T-cell (primary cell): Measurements from ENCODE around the gene ADAM23. TPM values are rescaled to one million over a fixed set of nuclear protein-coding genes. Genes with fewer than 3 reads are reported as not detected.

Source experiments
- ATAC-seq, 4 experiments: fragments of 200-7000 bp in 3 of 4; fragments of 150-1000 bp in 1 of 4; cut with Tn5 transposase; replicated peaks in 1 of 4; 1 replicate in 3 of 4; 2 replicates in 1 of 4; pipeline ENCODE4 v1.10.0; 2021; ENCODE audit warnings: moderate library complexity in 3 of 4, mild to moderate bottlenecking in 2 of 4, moderate number of reproducible peaks in 1 of 4
- CTCF ChIA-PET, 2 donors: fragments of 300-600 bp; sonication (Branson Sonifier 250); formaldehyde crosslinking; loops; one replicate each; lab custom pipeline; 2022; ENCODE audit warnings: antibody characterized with exemption in 2 of 2; lab: Charles Lee
- POLR2A ChIA-PET, 2 donors: fragments of 300-600 bp; sonication (Branson Sonifier 250); formaldehyde crosslinking; loops; one replicate each; lab custom pipeline; 2022; ENCODE audit warnings: antibody characterized with exemption in 2 of 2; lab: Charles Lee
- DNase-seq, 35 experiments: peaks; one replicate each; pipeline versions ENCODE4 v3.0.0 to v3.0.0-alpha.2; 2013 to 2023
- H3K27ac ChIP-seq: one replicate; pipeline ENCODE4 v1.5.1; 2013; ENCODE audit warnings: low read length
- H3K27me3 ChIP-seq, 2 experiments: replicated peaks in 1 of 2; 1 replicate in 1 of 2; 2 replicates in 1 of 2; pipeline versions ENCODE4 v1.6.1 to v1.7.0; 2013; ENCODE audit warnings: low read length in 1 of 2, mixed read lengths in 1 of 2; ENCODE audit not compliant: control insufficient read depth in 2 of 2, insufficient read depth in 2 of 2; ENCODE audit errors: extremely low read depth in 1 of 2
- H3K36me3 ChIP-seq, 2 donors: 1 replicate in 1 of 2; 2 replicates in 1 of 2; pipeline versions ENCODE4 v1.6.1 to v1.7.0; 2013; ENCODE audit warnings: low read length in 1 of 2; ENCODE audit not compliant: control insufficient read depth in 2 of 2, insufficient read depth in 1 of 2; ENCODE audit errors: extremely low read depth in 1 of 2
- H3K4me1 ChIP-seq, 2 experiments: 1 replicate in 1 of 2; 2 replicates in 1 of 2; pipeline versions ENCODE4 v1.6.1 to v1.7.0; 2013; ENCODE audit warnings: low read length in 2 of 2, mixed read lengths in 1 of 2; ENCODE audit not compliant: insufficient read depth in 2 of 2, control insufficient read depth in 1 of 2; ENCODE audit errors: extremely low read depth in 1 of 2
- H3K4me3 ChIP-seq, 2 donors: 1 replicate in 1 of 2; 2 replicates in 1 of 2; pipeline versions ENCODE4 v1.5.1 to v1.7.0; 2013; ENCODE audit warnings: mild to moderate bottlenecking in 2 of 2, low read length in 1 of 2, moderate library complexity in 1 of 2; ENCODE audit not compliant: control insufficient read depth in 1 of 2; ENCODE audit errors: extremely low read depth in 1 of 2
- H3K9me3 ChIP-seq: 2 replicates; pipeline ENCODE4 v1.7.0; 2013
- H3K27ac Mint-ChIP-seq, 2 donors: one replicate each; pipeline ENCODE4 v1.8.0; 2020 to 2021; ENCODE audit warnings: mild to moderate bottlenecking in 2 of 2, mixed read lengths in 2 of 2
- H3K27me3 Mint-ChIP-seq, 2 donors: one replicate each; pipeline ENCODE4 v1.8.0; 2021 to 2022; ENCODE audit warnings: mixed read lengths in 2 of 2
- H3K36me3 Mint-ChIP-seq: one replicate; pipeline ENCODE4 v1.8.0; 2021; ENCODE audit warnings: mixed read lengths
- H3K4me1 Mint-ChIP-seq, 3 donors: one replicate each; pipeline ENCODE4 v1.8.0; 2020 to 2022; ENCODE audit warnings: mixed read lengths in 3 of 3, mild to moderate bottlenecking in 1 of 3
- H3K4me3 Mint-ChIP-seq, 3 donors: one replicate each; pipeline ENCODE4 v1.8.0; 2020 to 2022; ENCODE audit warnings: mild to moderate bottlenecking in 3 of 3, mixed read lengths in 3 of 3, moderate library complexity in 3 of 3
- H3K9me3 Mint-ChIP-seq, 3 donors: one replicate each; pipeline ENCODE4 v1.8.0; 2020 to 2022; ENCODE audit warnings: mixed read lengths in 3 of 3
- WGBS: methylation state at CpG from one replicate; pipeline ENCODE4 v1.1.5; 2013; ENCODE audit warnings: missing lambda C conversion rate; ENCODE audit not compliant: insufficient coverage; 5-methylcytosine and 5-hydroxymethylcytosine counted together
- total RNA-seq, 35 experiments: library from RNA in 6 of 35; stranded (reverse) in 6 of 35; fragments of 120-200 nt in 1 of 35; gene quantifications; one replicate each; pipeline versions ENCODE4 v1.2.1 to v1.2.4 and lab custom pipeline; 2013 to 2026

ADAM23 gene
- total RNA-seq, 5 donors from 2014 or later (not counting 1 experiment from before 2014, with no cell fraction given): 0.95 to 14.2 (median 9.3) TPM

- Mint-ChIP-seq H3K27me3 (peaks cover 4 to 25% of the 10 kb centered on the region in 2 donors), H3K27ac (no peak overlapping the region), H3K36me3 (no peaks in the 10 kb centered on the region), H3K4me1 (no peaks in the 10 kb centered on the region), H3K9me3 (no peaks in the 10 kb centered on the region), H3K4me3 (no peak overlapping the region)
- no peaks in the 10 kb centered on the region for H3K9me3 ChIP-seq
- no peak overlapping the region for H3K4me3 ChIP-seq
- no peaks in the 10 kb centered on the region for H3K36me3 ChIP-seq
- H3K4me1 ChIP-seq: no peaks in the 10 kb centered on the region
- ATAC-seq: no peak
- no peaks in the 10 kb centered on the region for H3K27me3 ChIP-seq
- DNase-seq: no peak
- ChIA-PET POLR2A (no interaction called here), CTCF (no interaction called here)
- 80% methylated on average over 1 of the region's 2 CpGs for whole genome bisulfite sequencing
- no peak overlapping the region for H3K27ac ChIP-seq
Measured at GRCh38 chr2:206626108-206626507, 182.8 kb downstream of the ADAM23 start.

GRCh38 chr2:206627632-206628031 is 184.3 kb downstream of the ADAM23 start:
- peaks cover 6 to 25% of the 10 kb centered on the region in 2 donors for H3K27me3 Mint-ChIP-seq
- H3K4me3 Mint-ChIP-seq: no peak overlapping the region
- H3K27ac Mint-ChIP-seq: no peak overlapping the region
- ATAC-seq (no peak), DNase-seq (no peak)
- Histone ChIP-seq H3K36me3 (no peaks in the 10 kb centered on the region), H3K4me3 (no peak overlapping the region), H3K4me1 (no peaks in the 10 kb centered on the region), H3K9me3 (no peaks in the 10 kb centered on the region), H3K27me3 (no peaks in the 10 kb centered on the region), H3K27ac (no peak overlapping the region)
- H3K4me1 Mint-ChIP-seq: no peaks in the 10 kb centered on the region
- H3K9me3 Mint-ChIP-seq: no peaks in the 10 kb centered on the region
- CTCF ChIA-PET: no interaction called here
- no peaks in the 10 kb centered on the region for H3K36me3 Mint-ChIP-seq
- POLR2A ChIA-PET: no interaction called here

DNA sequence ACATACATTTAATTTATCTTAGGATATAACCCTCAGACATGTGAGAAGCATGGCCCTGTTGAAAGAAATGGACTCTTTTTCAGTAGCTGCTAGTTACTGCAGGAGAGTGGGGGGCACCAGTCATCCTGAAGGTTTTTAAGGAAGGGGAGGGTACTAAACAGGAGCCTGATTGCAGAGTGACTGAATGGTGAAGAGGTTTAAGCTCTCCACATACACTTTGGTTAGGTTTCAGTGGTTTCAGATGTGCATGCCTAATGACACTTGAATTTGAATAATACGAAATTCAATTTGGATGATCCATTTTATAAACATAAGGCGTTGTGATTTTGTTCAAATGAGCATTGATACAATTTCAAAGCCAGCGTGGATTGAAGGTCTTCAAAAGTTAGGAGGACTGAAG is 188.0 kb downstream of the ADAM23 start:
- H3K9me3 Mint-ChIP-seq: no peaks in the 10 kb centered on the region
- ATAC-seq (no peak), DNase-seq (no peak)
- no peaks in the 10 kb centered on the region for H3K36me3 Mint-ChIP-seq
- no peak overlapping the region for H3K27ac ChIP-seq
- H3K4me3 ChIP-seq: no peak overlapping the region
- ChIA-PET CTCF (no interaction called here), POLR2A (no interaction called here)
- H3K27me3 ChIP-seq: no peaks in the 10 kb centered on the region
- H3K4me3 Mint-ChIP-seq: no peak overlapping the region
- no peaks in the 10 kb centered on the region for H3K4me1 ChIP-seq
- no peak overlapping the region for H3K27ac Mint-ChIP-seq
- H3K4me1 Mint-ChIP-seq: no peaks in the 10 kb centered on the region
- H3K27me3 Mint-ChIP-seq: peaks cover 7 to 23% of the 10 kb centered on the region in 2 donors
- H3K9me3 ChIP-seq: peaks cover 2% of the 10 kb centered on the region
- no peaks in the 10 kb centered on the region for H3K36me3 ChIP-seq
- WGBS: no CpG with 5 or more reads among the region's 3 CpGs

DNA sequence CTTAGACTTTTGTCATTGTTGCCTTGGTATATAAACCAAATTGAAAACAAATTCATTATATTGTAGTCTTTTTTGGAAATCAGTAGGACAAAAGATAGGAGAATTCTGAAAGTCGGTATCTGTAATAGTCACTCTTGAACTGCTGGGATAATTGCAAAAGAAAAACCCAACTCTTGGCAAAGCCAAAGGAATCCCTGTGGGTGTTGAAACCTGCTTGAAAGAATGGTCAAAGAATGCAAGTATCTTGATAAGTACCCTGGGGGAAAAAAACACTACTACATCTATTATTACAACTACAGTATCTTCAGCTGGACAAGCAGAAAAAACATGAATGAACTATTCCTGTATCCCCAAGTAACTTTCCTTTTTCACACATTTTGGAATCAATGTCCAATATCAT is 191.7 kb downstream of the ADAM23 start:
- Histone ChIP-seq H3K36me3 (no peaks in the 10 kb centered on the region), H3K4me1 (no peaks in the 10 kb centered on the region), H3K27ac (no peak overlapping the region), H3K27me3 (peaks cover 0 to under 1% of the 10 kb centered on the region in 2 experiments), H3K9me3 (peaks cover 2% of the 10 kb centered on the region), H3K4me3 (no peak overlapping the region)
- no peaks in the 10 kb centered on the region for H3K4me1 Mint-ChIP-seq
- no peak overlapping the region for H3K27ac Mint-ChIP-seq
- no peaks in the 10 kb centered on the region for H3K36me3 Mint-ChIP-seq
- POLR2A ChIA-PET: no interaction called here
- H3K27me3 Mint-ChIP-seq: peaks cover 3 to 4% of the 10 kb centered on the region in 2 donors
- no peaks in the 10 kb centered on the region for H3K9me3 Mint-ChIP-seq
- DNase-seq: no peak
- no peak overlapping the region for H3K4me3 Mint-ChIP-seq
- CTCF ChIA-PET: no interaction called here
- ATAC-seq: no peak
- 100% methylated on average over 1 of the region's 1 CpG for WGBS

DNA sequence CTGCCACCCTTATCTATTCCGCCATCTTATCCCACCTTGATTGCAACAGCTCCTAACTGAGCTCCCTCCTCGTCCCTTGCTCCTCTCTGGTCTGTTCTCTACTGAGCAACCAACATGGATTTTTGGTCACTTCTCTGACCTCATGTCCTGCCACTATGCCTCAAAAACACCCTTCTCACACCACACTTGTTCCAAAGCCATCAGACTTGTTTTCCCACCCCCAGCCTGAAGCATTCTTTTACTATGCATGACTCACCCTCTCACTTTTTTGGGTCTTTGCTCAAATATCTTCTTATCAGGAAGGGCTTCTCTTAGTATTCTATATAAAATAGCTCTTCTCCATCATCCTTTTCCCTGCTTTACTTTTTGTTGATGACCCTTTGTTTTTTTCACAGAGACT is 196.3 kb downstream of the ADAM23 start:
- WGBS: 41% methylated on average over 2 of the region's 2 CpGs
- no peak for ATAC-seq

DNA sequence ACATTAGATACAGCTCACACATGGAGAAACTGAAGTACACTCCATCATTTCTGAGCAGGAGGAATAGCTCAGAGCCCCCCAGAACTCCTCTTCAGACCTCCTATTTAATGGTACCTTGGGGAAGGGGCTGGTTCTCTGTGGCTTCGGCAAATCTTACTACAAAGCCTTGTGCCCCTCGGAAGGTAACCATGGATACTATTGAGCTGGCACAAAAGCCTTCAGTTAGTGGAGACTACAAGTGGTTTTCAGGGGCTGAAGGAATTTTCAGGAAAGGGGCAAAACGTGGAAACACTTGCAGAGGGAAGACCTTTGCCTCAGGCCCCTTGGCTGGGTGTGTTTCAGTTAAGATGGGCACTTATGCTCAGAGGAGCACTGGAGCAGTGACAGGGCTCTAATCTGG is 197.9 kb downstream of the ADAM23 start:
- Mint-ChIP-seq H3K4me1 (no peaks in the 10 kb centered on the region), H3K36me3 (no peaks in the 10 kb centered on the region), H3K27me3 (peaks cover 12 to 21% of the 10 kb centered on the region in 2 donors), H3K27ac (no peak overlapping the region), H3K4me3 (no peak overlapping the region), H3K9me3 (no peaks in the 10 kb centered on the region)
- no peaks in the 10 kb centered on the region for H3K9me3 ChIP-seq
- CTCF ChIA-PET: no interaction called here
- H3K36me3 ChIP-seq: no peaks in the 10 kb centered on the region
- ATAC-seq (no peak), DNase-seq (no peak)
- peaks cover 16 to 19% of the 10 kb centered on the region in 2 experiments for H3K27me3 ChIP-seq
- H3K27ac ChIP-seq: no peak overlapping the region
- WGBS: 0% methylated on average over 1 of the region's 3 CpGs
- H3K4me3 ChIP-seq: no peak overlapping the region
- H3K4me1 ChIP-seq: no peaks in the 10 kb centered on the region
- POLR2A ChIA-PET: no interaction called here

More for the DNA sequence above, 196.3 kb downstream of the ADAM23 start:
- Mint-ChIP-seq H3K9me3 (no peaks in the 10 kb centered on the region), H3K4me1 (no peaks in the 10 kb centered on the region), H3K36me3 (no peaks in the 10 kb centered on the region), H3K27ac (no peak overlapping the region), H3K27me3 (peaks cover 12 to 20% of the 10 kb centered on the region in 2 donors), H3K4me3 (no peak overlapping the region)
- no peaks in the 10 kb centered on the region for H3K36me3 ChIP-seq
- H3K4me1 ChIP-seq: no peaks in the 10 kb centered on the region
- DNase-seq: no peak
- POLR2A ChIA-PET: no interaction called here
- CTCF ChIA-PET: no interaction called here
- H3K9me3 ChIP-seq: no peaks in the 10 kb centered on the region
- no peak overlapping the region for H3K27ac ChIP-seq
- H3K27me3 ChIP-seq: peaks cover 16 to 19% of the 10 kb centered on the region in 2 experiments
- H3K4me3 ChIP-seq: no peak overlapping the region
